Measurements from ENCODE around the gene MYT1.
"Not testable (repeated sequence)": the region's sequence is repeated elsewhere in the genome, so short reads cannot be mapped to it uniquely, and the experiment has no call there.

Gene MYT1

DNA sequence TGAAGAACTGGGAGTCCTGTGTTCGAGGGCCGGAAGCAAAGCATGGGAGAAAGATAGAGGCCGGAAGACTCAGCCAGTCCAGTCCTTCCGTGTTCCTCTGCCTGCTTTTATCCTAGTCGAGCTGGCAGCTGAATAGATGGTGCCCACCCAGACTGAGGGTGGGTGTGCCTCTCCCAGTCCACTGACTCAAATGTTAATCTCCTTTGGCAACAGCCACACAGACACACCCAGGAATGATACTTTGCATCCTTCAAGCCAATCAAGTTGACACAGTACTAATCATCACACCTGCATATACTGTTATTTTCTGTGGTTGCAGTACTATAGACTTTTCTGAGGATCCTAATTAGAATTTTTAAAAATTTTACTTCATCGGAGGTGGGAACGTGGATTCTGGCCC is 112.6 kb downstream of the MYT1 start:
- DNase-seq (ENCODE audit: low read depth), result no peak

DNA sequence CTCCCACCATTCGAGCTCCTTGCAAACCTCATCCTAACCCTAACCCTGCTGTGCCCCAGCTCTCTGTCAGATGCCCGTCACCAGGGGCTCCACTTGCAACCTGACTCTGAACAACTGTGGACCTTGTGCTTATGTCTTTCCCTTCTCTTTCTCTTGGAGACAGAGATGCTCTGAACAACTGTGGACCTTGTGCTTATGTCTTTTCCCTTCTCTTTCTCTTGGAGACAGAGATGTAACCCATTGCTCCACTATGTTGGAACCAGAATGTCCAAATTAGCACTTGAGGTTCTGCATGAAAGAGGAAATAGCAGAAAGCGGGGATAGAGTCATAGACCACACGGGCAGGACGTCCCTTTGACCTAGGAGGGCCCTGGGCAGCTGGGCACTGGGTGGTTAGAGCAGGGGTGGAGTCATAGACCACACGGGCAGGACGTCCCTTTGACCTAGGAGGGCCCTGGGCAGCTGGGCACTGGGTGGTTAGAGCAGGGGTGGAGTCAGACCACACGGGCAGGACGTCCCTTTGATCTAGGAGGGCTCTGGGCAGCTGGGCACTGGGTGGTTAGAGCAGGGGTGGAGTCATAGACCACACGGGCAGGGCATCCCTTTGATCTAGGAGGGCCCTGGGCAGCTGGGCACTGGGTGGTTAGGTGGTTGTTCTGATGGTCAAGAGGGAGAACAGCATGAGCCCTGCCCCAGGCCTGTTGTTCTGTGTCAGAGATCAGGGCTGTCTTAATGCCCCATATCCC is 113.5 kb downstream of the MYT1 start:
- no peak for DNase-seq (ENCODE audit: low read depth)

GRCh38 chr20:64278317-64278681 is 114.0 kb downstream of the MYT1 start:
- no peak for DNase-seq (ENCODE audit: low read depth)

DNA sequence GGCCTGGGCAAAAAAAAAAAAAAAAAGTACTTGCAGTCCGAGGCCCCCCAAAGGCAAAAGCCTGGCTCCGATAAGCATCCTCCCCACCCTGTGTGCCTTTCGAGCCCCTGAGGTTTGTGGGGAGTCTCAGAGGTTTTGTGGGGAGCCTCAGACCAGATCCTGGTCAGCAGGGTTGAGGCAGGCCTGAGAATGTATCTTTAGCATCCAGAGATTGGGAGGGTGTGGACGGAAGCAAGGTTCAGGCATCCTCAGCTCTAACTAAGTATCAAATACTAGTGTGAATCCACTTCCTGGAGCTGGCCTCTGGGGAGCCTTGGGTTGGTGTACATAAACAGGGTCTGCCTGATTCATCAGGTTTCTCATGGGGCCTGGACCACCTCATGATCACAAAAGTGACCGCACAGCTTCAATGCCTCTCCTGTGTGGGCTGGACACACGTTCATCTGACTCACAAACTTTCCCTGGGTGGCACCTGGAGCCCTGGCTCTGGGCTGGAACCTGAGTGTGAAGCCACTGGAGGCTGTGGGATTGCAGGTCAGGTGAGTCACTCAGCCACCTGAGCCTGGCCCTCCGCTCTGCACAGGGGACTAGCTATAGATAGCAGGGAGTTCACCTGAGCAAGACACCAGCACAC is 115.7 kb downstream of the MYT1 start:
- no peak for DNase-seq (ENCODE audit: low read depth)

DNA sequence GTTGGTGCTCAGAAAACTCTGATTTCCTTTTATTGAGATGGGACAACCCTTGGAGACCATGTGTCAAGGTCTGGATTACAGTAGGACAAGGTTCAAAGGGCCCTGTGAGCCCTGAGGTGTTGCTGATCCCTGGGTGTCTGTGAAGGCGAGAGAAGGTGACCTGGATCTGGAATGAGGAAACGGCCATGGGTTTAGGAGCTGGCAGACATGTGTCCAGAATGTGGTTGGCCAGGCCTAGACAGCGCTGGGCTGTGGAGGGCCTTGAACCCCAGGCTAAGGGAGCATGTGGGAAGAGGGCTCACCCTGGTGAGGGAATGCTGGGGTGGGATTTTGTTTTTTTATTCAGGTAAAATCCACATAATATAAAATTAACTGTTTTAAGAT is 116.2 kb downstream of the MYT1 start:
- DNase-seq (ENCODE audit: low read depth), result no peak

DNA sequence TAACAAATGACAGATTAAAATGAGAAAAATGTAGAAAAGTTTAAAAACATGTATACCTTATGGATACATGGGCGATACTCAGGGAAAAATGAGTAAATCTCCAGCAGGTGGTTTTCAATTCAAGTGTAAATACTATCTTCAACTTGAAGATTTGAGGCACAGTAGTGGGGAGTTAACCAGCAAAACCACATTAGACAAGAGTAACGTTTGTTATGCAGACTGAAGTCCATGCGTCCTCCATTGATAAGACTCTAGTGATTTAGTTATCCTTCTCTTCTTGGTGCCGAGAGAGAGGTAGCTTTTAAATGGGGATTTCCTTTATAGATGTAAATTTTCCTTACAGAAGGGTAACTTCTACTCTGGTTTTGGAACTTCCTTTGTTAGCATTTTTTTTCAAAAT is 119.4 kb downstream of the MYT1 start:
- no peak for DNase-seq (ENCODE audit: low read depth)

- not testable (repeated sequence) for DNase-seq (ENCODE audit: low read depth)
Observed at GRCh38 chr20:64285579-64286446, 121.6 kb downstream of the MYT1 start.

- DNase-seq (ENCODE audit: low read depth), result not testable (repeated sequence)
Observed at GRCh38 chr20:64286447-64287263, 122.4 kb downstream of the MYT1 start.

DNA sequence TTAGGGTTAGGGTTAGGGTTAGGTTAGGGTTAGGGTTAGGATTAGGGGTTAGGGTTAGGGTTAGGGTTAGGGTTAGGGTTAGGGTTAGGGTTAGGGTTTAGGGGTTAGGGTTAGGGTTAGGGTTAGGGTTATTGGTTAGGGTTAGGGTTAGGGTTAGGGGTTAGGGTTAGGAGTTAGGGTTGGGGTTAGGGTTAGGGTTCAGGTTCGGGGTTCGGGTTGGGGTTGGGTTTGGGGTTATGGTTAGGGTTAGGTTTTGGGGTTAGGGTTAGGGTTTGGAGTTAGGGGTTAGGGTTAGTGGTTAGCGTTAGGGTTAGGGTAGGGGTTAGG is 123.0 kb downstream of the MYT1 start:
- DNase-seq (ENCODE audit: low read depth), result not testable (repeated sequence)

Data from HS-5 (cell line).